Body of pancreas (tissue), 4 donors: ENCODE measurements around the gene DNAJB1.

Experiments
- POLR2A ChIP-seq, 3 donors: fragments of 450-650 bp; IDR thresholded peaks; one replicate each; pipeline ENCODE4 v1.6.1; 2016; ENCODE audit warnings: antibody characterized with exemption in 3 of 3, mild to moderate bottlenecking in 2 of 3
- TF ChIP-seq, protein P1 (sequence below), 7 experiments: fragments of 450-650 bp in 4 of 7; fragments of 200-600 bp in 3 of 7; sonication (generic) in 3 of 7; IDR thresholded peaks; one replicate each; pipeline ENCODE4 v1.5.1; 2016 to 2019; ENCODE audit warnings: antibody characterized with exemption in 7 of 7

DNA sequence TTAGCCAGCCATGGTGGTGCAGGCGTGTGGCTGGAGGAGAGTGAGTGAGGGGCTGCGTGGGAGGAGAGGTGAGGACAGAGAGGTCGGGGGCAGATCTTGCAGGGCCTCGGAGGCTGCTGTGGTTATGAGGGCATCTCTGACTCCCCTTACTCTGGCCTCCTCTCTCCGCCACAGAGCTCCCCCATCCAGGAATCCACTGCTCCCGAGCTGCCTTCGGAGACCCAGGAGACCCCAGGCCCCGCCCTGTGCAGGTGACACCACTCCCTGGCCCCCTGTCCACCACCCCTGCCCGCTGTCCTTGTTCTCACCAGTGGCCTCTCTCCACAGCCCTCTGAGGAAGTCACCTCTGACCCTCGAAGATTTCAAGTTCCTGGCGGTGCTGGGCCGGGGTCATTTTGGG lies 50.8 kb downstream of the DNAJB1 start:
- TF ChIP-seq, protein P1, sequence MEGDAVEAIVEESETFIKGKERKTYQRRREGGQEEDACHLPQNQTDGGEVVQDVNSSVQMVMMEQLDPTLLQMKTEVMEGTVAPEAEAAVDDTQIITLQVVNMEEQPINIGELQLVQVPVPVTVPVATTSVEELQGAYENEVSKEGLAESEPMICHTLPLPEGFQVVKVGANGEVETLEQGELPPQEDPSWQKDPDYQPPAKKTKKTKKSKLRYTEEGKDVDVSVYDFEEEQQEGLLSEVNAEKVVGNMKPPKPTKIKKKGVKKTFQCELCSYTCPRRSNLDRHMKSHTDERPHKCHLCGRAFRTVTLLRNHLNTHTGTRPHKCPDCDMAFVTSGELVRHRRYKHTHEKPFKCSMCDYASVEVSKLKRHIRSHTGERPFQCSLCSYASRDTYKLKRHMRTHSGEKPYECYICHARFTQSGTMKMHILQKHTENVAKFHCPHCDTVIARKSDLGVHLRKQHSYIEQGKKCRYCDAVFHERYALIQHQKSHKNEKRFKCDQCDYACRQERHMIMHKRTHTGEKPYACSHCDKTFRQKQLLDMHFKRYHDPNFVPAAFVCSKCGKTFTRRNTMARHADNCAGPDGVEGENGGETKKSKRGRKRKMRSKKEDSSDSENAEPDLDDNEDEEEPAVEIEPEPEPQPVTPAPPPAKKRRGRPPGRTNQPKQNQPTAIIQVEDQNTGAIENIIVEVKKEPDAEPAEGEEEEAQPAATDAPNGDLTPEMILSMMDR (IDR thresholded peaks at IDR 0.05), result no peak
- TF ChIP-seq POLR2A (IDR thresholded peaks at IDR 0.05), result no peak
